OCI-M1 (cell line): Measurements from ENCODE around the gene SYTL5.
"Not testable (repeated sequence)": the region's sequence is repeated elsewhere in the genome, so short reads cannot be mapped to it uniquely, and the experiment has no call there.

Experiments used
- DNase-seq: peaks from one replicate; lab custom pipeline; 2025; lab: John Stamatoyannopoulos, UW

Gene SYTL5

DNA sequence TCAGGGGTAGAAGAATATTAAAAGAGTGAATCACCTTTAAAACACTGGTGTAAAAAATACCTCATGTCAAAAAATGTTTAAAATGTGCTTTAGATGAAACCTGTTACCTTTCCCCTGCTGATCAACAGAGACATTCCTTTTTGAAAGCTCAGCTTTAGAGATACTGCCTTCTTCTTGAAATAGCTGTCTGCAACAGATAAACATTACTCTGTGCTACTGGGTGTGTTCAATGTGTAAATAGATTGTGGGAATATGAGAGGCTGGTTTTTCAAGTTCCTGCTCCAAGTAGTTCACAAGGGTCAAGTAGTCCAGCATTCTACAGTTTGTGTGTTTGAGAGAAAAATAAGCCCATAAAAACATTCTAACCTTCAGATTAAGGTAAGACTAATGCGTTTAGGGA lies at the start of gene SYTL5:
Gene SYTL5, plus strand, starts transcription at position 263 of the 400 bp plus-strand sequence. CDS start 27,337 bp downstream, outside the sequence.
- no peak for DNase-seq

DNA sequence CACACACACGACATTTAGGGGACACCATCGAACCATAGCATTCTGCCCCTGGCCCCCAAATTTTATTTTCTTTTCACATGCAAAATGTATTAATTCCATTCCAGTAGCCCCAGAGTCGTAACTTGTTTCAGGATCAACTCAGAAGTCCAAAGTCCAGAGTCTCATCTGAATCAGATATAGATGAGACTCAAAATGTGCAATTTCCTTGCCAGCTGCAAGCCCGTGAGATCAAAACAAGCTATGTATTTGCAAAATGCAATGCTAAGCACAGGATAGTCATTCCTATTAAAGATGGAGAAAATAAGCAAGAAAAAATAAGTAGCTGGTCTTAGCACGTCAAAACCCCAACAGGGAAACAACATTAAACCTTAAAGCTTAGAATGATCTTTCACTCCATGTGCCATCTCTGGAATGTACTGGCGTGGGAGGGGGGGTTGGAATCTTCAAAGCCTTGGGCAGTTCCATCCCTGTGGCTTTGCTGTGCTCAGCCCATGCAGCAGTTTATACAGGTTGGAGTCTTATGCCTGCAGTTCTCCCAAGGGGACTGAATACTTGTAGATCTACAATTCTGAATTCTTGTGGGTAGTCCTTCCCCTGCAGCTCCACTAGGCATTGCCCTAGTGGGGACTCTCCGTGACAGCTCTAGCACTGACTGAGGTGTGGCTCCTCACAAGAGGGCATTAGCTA lies 47.7 kb upstream of the SYTL5 start:
- DNase-seq = no peak

DNA sequence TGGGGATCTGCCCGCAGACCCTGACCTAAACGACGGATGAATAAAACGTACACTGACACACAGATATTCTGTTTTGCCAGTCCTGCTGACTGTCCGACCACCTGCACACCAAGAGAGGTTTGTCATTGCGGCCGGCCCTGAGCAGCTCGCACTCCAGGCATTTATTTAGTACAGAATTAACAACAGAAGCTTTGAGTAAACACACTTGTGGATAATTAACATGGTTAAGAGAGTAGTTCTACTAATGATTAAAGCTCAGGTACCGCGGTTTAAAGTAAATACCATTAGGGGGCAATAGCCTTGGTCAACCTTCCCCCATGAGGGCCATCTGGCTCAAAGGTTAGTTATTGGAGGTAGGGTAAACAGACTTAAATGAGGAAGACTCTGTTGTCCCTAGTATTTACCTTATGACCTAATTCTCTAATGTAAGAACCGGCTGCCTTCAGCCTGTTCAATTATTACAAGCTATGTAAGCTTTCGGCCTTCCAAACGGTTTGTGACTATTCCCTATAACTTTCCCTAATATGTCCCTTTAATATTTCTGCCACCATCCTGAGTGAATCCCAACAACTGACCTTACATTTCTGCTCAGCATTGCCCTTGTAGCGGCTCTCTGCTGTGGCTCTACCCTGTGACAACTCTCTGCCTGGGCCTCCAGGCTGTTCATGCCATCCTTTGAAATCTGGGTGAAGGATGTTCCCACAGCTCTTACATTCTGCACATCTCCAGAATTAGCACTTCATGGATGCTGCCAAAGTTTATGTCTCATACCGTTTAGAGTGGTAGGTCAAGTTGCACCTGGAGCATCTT lies 46.9 kb upstream of the SYTL5 start:
- no peak for DNase-seq

DNA sequence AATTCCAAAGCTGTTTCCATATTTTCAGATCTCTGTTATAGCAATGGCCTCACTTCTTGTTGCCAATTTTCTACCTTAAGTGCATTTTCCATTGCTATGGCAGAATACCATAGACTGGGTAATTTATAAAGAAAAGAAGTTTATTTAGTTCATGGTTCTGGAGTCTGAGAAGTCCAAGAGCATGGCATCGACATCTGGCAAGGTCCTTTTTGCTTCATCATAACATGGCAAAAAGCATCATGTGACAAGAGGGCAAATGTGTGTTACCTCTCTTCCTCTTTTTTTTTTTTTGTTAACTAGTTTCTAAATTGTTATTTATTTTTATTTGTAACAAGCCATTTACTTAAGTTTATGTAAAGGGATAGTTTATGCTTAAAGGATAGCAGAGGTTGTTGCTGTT lies 45.2 kb upstream of the SYTL5 start:
- DNase-seq = no peak

DNA sequence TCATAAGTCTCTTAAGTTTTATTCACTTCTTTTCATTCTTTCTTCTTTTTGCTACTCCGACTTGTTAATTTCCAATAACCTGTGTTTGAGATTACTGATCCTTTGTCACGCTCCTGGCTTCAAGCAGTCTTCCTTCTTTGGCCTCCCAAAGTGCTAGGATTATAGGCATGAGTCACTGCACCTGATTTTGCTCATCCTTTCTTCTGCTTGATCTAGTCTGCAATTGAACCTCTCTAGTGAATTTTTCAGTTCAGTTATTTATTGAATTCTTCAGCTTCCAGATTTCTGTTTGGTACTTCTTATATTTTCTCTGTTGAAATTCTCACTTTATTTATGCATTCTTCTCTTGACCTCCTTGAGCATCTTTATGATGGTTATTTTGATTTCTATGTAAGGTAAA lies 38.6 kb upstream of the SYTL5 start:
- no peak for DNase-seq

DNA sequence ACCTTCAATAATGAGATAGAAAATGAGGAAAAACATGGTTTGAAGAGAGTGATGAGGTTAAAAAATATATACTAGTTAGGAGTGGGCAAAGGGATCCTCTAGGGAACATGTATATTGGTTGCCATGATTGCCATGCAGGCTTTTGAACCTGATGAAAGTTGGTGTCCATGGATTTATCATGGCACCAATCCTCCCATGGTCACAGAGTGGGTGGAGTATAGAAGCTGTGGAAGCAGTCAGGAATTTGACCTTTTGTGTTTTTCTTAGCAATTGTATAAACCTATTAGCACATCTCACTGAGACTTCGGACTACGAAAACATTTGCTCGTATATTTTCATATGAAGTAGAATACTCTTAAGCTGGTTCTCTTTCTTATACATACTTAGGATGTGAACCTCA lies 30.9 kb upstream of the SYTL5 start:
- no peak for DNase-seq

DNA sequence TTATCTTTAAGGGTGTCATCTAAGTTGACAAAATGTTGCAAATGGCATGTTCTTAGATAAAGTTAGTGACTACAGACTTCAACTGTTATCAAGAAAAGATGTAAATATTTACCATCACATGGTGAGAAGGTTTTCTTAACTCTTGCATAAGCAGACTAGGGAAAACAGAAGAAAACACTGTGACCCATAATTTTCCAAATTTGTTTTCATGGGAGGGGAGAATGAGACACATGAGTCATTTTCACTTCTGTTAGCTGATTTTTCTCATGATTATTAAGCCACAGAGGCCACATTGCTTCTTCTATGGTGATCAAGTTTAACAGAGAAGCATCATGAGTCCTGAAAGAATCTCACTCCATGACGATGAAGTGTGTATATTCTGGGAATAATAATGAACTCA lies 30.2 kb upstream of the SYTL5 start:
- DNase-seq = peak; percentile 9

DNA sequence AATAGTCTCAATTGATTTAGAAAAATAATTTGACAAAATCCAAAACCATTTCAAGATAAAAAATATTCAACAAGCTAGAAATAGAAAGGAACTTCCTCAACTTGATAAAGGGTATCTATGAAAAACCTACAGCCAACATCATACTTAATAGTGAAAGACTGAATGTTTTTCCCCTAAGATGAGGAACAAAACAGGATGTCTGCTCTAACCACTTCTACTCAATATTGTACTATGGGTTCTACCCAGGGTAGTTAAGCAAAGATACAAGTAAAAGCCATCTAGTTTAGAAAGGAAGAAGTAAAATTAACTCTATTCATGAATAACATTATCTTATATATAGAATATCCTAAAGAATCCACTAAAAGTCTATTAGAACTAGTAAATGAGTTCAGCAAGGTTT lies 21.5 kb upstream of the SYTL5 start:
- no peak for DNase-seq

DNA sequence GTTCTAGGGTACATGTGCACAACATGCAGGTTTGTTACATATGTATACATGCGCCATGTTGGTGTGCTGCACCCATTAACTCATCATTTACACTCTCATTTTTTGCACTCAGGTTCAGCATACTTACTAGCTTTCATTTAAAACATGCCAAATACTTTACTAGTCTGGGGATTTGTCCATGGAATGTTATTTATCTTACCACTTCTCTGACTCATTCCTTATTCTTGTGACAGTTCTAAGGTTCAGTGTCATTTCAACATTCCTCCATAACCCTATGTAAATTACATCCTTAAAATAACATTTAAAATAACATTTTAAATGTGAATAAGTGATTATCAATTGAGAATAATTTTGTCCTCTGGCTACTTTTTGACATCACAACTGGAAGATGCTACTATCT lies 19.5 kb upstream of the SYTL5 start:
- no peak for DNase-seq

DNA sequence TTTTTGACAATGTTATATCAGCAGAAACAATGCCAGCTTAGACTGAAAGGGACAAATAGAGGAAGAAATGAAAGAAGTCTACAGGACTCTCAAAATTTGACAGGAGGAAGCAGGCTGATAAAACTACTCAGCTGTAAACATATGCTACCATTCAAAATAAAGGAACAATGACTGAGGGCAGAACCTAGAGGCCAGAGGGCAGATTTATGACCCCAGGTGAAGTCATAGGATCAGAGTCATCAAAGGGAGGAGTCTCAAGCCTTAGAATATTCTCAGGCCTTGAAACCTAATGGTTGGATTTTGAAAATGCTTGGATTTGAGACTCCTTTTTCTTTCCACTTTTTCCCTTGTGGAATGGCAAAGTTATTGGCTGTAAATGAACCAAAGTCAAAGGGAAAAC lies 17.0 kb upstream of the SYTL5 start:
- peak; percentile 6 for DNase-seq

DNA sequence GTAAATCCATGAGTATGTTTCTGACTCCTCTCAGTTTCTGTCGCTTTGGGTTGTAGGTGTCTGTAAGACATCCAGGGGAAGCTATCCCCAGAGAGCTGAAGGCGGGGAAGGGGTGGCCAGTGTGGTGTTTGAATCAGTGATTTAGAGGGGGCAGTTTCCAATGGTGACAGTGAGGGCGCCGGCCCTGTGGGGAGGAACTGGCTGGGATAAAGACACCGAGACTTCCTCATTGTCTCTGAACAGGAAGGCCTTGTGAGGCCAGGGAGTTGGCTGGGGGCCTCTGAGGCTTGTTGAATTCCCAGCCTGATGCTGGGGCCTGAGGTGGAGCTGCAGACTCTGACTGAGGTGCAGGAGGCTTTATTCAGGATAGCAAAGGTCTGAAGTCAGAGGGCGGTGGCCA lies 15.1 kb upstream of the SYTL5 start:
- not testable (repeated sequence) for DNase-seq

DNA sequence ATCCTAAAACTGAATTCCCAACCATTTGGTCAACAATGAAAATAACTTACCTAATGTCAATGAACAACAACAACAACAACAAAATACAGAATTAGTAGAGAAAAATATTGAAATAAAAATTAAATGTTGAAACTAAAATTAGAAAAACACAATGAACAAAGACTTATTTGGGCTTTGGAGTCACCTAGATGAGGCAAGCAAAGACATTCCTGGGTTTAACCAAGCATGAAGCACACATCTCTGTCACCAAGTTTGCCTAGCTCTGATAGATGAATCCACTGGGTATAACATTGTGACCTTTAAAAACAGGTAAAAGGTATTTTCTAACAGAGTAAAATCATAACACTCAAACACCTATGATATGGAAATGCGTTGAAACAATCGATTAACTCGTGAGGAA lies 13.2 kb upstream of the SYTL5 start:
- DNase-seq = no peak

DNA sequence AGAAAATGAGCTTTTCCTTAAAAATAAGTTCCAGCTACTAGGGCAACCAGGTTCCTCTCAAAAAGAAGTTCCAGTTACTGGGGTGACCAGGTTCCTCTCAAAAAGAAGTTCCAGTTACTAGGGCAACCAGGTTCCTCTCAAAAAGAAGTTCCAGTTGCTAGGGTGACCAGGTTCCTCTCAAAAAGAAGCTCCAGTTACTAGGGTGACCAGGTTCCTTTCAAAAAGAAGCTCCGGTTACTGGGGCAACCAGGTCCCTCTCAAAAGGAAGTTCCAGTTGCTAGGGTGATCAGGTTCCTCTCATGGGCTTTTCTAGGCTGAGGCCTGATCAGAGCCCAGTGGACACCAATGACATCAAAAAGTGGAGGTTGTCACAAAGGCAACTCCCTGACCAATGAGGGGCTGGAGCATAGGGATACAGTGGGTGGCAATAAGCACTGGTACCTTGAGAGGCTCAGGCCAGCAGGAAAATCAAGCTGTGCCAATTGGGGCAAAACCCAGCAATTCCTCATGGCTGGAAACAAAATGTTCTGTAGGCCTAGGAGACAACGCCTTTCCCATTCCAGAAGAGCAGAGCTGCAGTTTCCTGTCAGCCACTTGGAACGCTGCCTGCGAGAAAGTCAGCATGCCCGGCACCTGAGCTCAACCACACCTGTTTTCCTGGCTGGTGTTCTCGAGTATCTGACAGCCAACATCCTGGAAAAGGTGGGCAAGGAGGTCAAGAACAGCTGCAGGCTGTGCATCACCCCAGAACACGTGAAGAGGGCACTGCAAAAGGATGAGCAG lies 12.3 kb upstream of the SYTL5 start:
- no peak for DNase-seq

DNA sequence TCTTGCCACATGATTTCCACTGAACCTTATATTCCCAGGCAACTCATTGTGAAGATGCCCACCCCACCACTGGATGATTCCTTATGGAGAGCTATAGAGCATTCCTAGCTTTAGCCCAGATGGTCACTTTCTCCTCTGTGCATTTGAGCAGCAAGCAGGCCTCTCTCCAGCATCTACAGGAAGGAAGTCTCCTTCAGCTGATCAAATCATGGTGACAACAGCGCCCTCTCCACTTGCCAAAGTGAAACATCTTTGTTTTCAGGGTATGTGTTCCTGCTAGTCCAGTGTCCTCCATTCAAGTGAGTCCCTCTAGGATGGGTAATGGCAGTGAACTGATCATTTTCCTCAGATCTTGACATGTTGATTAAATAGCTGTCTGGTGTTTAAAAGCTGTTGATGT lies 10.9 kb upstream of the SYTL5 start:
- DNase-seq = peak; percentile 19

DNA sequence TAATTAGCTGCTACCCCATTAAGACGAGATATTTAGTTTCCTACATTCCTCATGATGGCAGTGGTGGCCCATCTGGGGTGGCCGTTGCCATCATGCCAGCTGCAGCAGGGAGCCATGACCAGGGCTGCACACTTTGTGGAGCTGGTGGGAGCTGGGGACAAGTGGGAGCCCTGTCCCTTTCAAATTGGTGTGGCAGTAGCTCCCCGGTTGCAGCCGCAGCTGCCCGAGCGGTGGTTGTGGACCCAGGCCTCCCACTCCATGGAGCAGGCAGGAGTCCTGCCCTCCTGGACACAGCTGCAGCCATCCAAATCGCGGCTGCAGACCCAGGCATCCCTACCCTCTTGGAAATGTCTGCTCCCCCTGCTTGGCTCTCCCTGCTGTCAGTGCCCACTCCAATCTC lies 9.3 kb upstream of the SYTL5 start:
- no peak for DNase-seq

DNA sequence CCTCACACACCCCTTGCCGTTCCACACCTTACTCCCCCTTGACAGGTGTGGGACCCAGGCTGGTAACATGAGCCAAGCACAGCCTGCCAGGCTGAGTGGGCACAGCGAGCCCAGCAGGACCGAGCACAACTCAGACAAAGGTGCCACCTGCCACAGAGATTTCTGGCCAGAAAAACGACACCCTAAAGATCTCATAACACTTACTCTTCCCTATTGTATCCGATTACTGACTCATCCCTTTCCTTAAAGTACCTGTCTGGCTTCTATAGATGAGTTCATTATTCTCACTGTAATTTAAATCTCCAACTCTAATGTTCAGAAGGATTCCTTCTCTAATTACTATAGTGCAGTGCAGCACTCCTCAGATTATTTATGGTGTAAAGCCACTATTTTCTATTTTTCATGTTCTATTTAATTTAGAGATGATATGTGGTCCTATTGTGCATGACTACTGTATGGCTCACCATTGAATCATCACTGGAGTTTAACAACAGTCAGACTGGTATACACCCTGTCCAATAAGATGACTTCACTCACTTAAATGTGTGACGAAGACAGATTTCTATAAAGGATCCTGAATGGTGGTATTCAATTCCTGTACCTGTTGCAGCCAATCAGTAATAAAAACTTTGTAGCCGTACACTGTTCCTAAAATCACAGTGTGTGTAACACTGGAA lies 7.6 kb upstream of the SYTL5 start:
- DNase-seq = no peak

DNA sequence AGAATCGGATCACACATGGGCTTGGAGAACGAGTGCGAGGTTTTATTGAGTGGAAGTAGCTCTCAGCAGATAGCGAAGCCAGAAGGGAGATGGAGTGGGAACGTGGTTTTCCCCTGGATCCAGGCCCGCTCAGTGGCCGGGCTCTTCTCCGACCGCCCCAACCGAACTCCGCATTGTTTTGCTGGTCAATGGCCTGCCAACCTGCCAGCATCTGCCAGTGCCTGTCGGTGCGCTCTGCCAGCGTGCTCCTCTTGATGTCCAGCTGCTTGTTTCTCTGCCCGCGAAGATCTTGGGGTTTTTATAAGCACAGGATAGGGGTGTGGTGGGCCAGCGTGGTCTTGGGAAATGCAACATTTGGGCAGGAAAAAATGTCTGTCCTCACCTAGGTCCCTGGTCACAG lies 5.6 kb upstream of the SYTL5 start:
- no peak for DNase-seq

DNA sequence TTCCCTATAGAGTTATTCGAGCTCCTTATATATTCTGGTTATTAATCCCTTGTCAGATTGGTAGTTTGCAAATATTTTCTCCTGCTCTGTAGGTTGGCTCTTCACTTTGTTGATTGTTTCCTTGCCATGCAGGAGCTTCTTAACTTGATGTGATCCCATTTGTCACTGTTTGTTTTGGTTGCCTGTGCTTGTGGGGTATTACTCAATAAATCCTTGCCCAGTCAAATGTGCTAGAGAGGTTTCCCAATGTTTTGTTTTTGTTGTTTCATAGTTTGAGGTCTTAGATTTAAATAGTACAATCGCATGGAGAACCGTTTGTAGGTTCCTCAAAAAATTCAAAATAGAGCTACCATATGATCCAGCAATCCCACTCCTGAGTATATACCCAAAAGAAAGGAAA lies 2.3 kb upstream of the SYTL5 start:
- no peak for DNase-seq

DNA sequence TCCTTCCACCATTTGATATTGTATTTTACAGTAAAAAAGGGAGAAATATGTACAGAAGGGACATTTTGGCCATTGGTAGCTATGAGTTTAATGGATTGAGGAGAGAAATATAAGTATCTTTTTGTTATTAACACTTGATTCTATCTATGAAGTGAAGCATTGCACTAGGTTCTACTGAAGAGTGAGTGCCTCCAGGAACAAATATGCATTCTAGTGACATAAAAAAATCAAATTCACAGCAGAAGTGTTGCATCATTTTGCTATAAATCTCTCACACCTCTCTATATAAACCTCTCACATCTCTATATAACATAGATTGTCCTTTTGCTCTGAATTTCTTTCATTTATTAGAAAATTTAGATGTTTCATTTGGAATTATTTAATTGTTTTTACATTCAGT lies 425 bp downstream of the SYTL5 start:
- DNase-seq = no peak

DNA sequence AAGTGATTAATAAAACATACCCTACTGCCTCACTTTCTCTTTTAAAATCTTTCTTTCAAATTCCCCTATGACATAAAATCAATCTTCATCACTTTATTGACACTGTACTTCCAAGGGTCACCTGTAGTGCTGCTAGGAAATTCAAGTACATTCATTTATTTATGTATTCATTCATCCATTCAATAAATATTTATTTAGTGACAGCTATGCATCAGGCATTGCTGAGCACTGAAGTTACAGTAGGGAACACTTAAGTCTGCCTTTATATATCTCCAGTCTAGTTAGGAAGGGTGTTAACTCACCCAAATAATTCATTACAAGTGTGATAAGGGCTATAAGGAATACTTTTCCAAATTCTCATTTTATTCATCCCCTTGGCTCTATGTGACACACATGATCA lies 2.3 kb downstream of the SYTL5 start:
- DNase-seq = no peak

DNA sequence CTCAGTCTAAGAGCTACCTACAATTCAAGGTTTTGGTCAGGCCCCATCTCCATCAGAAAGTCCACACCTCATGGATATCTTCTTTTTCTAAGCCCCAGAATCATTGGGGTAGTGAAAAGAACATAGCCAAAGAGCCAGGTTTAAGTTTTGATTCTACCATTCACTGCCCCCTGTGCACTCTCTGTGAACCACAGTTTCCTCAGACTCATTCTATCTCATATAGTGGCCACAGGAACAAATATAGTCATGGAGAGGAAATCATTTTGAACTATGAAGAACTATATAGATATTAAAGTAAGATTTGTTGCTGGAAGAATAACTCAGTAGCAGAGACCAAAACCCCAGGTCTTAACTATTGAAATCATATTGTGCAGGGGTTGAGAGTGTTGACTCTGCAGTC lies 3.3 kb downstream of the SYTL5 start:
- no peak for DNase-seq

DNA sequence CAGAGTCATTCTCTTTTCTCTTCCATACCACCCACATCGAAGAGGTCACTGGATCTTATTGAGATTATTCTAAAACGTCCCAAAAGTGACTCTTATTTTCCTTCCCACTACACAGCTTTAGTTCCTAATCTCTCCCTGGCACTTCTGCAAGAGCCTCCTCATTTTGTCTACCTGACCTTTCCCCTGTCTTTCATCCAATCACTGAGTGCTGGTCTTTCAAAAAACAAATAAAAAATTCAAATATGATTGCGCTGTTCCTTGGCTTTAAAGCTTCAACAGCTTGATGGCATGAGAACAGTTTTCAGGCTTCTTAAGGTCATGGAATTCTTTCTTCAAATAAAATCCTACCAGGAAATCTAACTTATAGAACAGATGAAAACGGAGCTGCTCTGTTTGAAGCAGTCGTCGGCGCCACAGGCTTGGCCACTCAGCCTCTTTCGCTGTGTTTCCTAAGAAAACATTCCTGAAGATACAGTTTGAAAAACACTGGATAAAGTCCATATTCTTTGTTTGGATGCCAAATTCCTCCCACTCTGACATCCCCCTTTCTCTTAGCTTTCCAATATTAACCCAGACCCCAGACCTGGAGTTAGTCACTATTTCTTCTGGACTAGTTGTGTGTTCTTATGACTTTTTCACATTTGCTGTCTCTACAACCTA lies 12.5 kb downstream of the SYTL5 start:
- DNase-seq = no peak
